CD4-positive, CD25-positive, alpha-beta regulatory T cell (primary cell): ENCODE measurements around the gene OR11A1. TPM values are rescaled to one million over a fixed set of nuclear protein-coding genes. Genes with fewer than 3 reads are reported as not detected.

ENCODE experiments used
- ATAC-seq, 2 donors: fragments of 150-1000 bp; cut with Tn5 transposase; one replicate each; pipeline ENCODE4 v1.10.0; 2021; ENCODE audit warnings: low read depth in 2 of 2, moderate number of reproducible peaks in 2 of 2, moderate library complexity in 1 of 2
- DNase-seq, 3 donors: peaks; one replicate each; pipeline versions ENCODE4 v3.0.0 to v3.0.0-alpha.2; 2012 to 2022; ENCODE audit warnings: mixed read lengths in 1 of 3
- H3K27ac ChIP-seq: one replicate; pipeline ENCODE4 v1.7.0; 2013; ENCODE audit warnings: mild to moderate bottlenecking, low read length; ENCODE audit not compliant: insufficient read depth, poor library complexity, severe bottlenecking
- H3K27me3 ChIP-seq: one replicate; pipeline ENCODE4 v1.7.0; 2013; ENCODE audit warnings: low read length; ENCODE audit not compliant: control insufficient read depth, insufficient read depth
- H3K36me3 ChIP-seq: one replicate; pipeline ENCODE4 v1.7.0; 2013; ENCODE audit warnings: mild to moderate bottlenecking, low read length, moderate library complexity; ENCODE audit not compliant: control insufficient read depth, insufficient read depth
- H3K4me1 ChIP-seq: 2 replicates; pipeline ENCODE4 v1.7.0; 2013; ENCODE audit warnings: mild to moderate bottlenecking, low read length; ENCODE audit not compliant: insufficient read depth, control insufficient read depth, poor library complexity, severe bottlenecking
- H3K4me3 ChIP-seq: one replicate; pipeline ENCODE4 v1.7.0; 2013; ENCODE audit warnings: low read depth, mild to moderate bottlenecking, low read length, moderate library complexity
- H3K9me3 ChIP-seq, 2 experiments: 1 replicate in 1 of 2; 2 replicates in 1 of 2; pipeline ENCODE4 v1.7.0; 2013; ENCODE audit warnings: low read length in 2 of 2, mild to moderate bottlenecking in 1 of 2, moderate library complexity in 1 of 2; ENCODE audit not compliant: control insufficient read depth in 2 of 2
- H3K27ac Mint-ChIP-seq, 3 donors: one replicate each; pipeline ENCODE4 v1.8.0; 2020 to 2022; ENCODE audit warnings: mild to moderate bottlenecking in 3 of 3, mixed read lengths in 3 of 3, moderate library complexity in 2 of 3
- H3K27me3 Mint-ChIP-seq: one replicate; pipeline ENCODE4 v1.8.0; 2022; ENCODE audit warnings: mild to moderate bottlenecking, mixed read lengths
- H3K36me3 Mint-ChIP-seq: one replicate; pipeline ENCODE4 v1.8.0; 2020; ENCODE audit warnings: mixed read lengths
- H3K4me1 Mint-ChIP-seq, 4 donors: one replicate each; pipeline ENCODE4 v1.8.0; 2020 to 2022; ENCODE audit warnings: mixed read lengths in 4 of 4, mild to moderate bottlenecking in 1 of 4
- H3K4me3 Mint-ChIP-seq, 4 donors: one replicate each; pipeline ENCODE4 v1.8.0; 2020 to 2022; ENCODE audit warnings: mild to moderate bottlenecking in 4 of 4, mixed read lengths in 4 of 4, moderate library complexity in 3 of 4
- H3K9me3 Mint-ChIP-seq, 7 donors: one replicate each; pipeline ENCODE4 v1.8.0; 2020 to 2022; ENCODE audit warnings: mixed read lengths in 7 of 7, mild to moderate bottlenecking in 3 of 7, moderate library complexity in 2 of 7
- polyA plus RNA-seq, 4 donors: library from polyadenylated mRNA; unstranded; fragments of 300-500 nt; fragmentation: Illumina TruSeq; gene quantifications; one replicate each; pipeline ENCODE4 v1.2.3, GENCODE V29; 2021
- total RNA-seq: library from RNA; stranded (reverse); gene quantifications from one replicate; pipeline ENCODE4 v1.2.3, GENCODE V29; 2022

The OR11A1 gene
- total and polyA plus RNA-seq, 5 donors from 2014 or later: not detected

DNA sequence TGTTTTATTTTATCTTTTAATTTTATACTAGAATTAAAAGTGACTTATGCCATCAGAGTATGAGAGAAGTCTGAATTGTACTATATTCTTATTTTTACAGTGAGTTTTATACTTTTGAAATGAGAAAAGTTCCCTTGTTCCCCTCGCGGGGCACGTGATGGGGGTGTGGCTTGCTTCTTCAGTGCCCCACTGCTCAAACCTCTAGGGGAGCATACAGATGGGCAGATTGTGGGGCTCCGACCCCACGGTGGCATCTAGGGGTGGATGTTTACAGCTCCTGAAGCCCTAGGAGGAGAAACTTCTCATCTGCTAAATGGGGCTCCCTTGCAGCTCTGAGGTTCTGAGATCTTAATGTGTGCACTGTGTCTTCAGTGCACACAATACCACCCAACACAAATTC, 42.8 kb upstream of the OR11A1 start:
- H3K27me3 ChIP-seq: peaks cover 21% of the 10 kb centered on the region
- H3K36me3 ChIP-seq: no peaks in the 10 kb centered on the region
- Mint-ChIP-seq H3K4me1 (no peaks in the 10 kb centered on the region), H3K27ac (no peak overlapping the region), H3K36me3 (no peaks in the 10 kb centered on the region), H3K27me3 (peaks cover 18% of the 10 kb centered on the region), H3K9me3 (no peaks in the 10 kb centered on the region), H3K4me3 (no peak overlapping the region)
- DNase-seq: no peak
- no peaks in the 10 kb centered on the region for H3K4me1 ChIP-seq
- no peak overlapping the region for H3K27ac ChIP-seq
- ATAC-seq: no peak
- no peak overlapping the region for H3K4me3 ChIP-seq
- H3K9me3 ChIP-seq: no peaks in the 10 kb centered on the region

DNA sequence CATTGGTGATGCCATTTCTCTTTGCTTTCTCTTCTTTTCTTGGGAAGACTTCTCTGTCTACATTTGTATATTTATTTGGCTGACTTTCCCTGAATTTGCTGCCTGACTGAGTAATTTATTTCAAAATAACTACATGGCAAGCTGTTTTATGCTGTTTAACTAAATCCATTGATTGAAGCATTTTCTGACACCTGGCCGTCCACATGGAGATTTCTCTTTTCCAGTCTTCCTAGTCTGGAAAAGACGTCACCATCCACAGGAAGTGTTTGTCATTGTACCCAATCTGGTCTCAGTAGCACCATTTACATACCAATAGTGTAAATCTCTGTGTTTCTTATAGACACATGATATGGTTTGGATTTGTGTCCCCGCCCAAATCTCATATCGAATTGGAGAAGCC, 40.1 kb upstream of the OR11A1 start:
- no peak overlapping the region for H3K4me3 ChIP-seq
- no peak overlapping the region for H3K4me3 Mint-ChIP-seq
- H3K4me1 ChIP-seq: no peaks in the 10 kb centered on the region
- H3K9me3 ChIP-seq: no peaks in the 10 kb centered on the region
- H3K4me1 Mint-ChIP-seq: no peaks in the 10 kb centered on the region
- no peaks in the 10 kb centered on the region for H3K36me3 ChIP-seq
- no peaks in the 10 kb centered on the region for H3K36me3 Mint-ChIP-seq
- DNase-seq (no peak), ATAC-seq (no peak)
- no peaks in the 10 kb centered on the region for H3K9me3 Mint-ChIP-seq
- H3K27ac Mint-ChIP-seq: no peak overlapping the region
- H3K27me3 ChIP-seq: peaks cover 24% of the 10 kb centered on the region
- peaks cover 16% of the 10 kb centered on the region for H3K27me3 Mint-ChIP-seq
- H3K27ac ChIP-seq: no peak overlapping the region

DNA sequence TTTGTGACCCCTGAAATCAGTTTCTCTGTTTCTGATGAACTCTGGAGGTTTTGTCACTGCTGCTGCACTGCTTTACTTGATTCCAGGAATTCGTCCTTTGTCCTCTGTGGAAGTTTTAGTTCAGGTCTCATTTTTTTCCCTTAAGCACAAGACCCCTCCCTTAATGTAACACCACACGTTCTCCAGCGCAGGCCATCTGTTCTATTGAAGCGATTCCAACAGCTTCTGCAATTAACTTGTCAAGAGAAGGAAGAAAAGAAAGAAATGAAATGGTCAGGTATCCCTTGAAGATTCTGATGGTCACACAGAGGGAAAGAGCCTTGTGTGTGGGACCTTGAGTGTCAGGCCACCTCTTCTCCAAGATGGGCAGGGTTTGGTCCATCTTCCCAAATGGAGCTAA, 38.7 kb upstream of the OR11A1 start:
- DNase-seq (no peak), ATAC-seq (no peak)
- H3K27ac ChIP-seq: no peak overlapping the region
- H3K9me3 ChIP-seq: no peaks in the 10 kb centered on the region
- H3K36me3 ChIP-seq: no peaks in the 10 kb centered on the region
- no peaks in the 10 kb centered on the region for H3K4me1 ChIP-seq
- peaks cover 23% of the 10 kb centered on the region for H3K27me3 ChIP-seq
- Mint-ChIP-seq H3K4me1 (no peaks in the 10 kb centered on the region), H3K36me3 (no peaks in the 10 kb centered on the region), H3K4me3 (no peak overlapping the region), H3K27ac (no peak overlapping the region), H3K27me3 (peaks cover 20% of the 10 kb centered on the region), H3K9me3 (no peaks in the 10 kb centered on the region)
- no peak overlapping the region for H3K4me3 ChIP-seq

DNA sequence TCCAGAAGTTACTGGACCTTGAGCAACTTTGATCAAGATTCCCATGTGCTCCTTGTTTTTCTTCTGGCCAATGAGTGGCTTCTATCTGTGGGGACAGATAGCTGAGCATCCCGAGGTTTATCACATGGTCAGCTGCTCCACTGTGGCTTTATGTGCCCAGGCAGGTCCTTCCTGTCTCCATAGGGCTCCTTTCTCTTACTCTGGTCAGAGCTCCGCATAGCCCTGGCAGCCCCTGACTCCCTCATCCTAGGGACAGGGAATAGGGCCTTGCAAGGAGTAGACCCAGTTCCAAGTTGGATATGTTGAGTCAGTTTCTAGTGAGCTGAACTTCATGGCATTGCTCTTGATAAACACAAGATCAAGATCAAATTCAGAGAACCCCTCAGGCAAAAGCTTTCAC, 37.3 kb upstream of the OR11A1 start:
- Mint-ChIP-seq H3K27me3 (peaks cover 19% of the 10 kb centered on the region), H3K4me3 (no peak overlapping the region), H3K36me3 (no peaks in the 10 kb centered on the region), H3K4me1 (no peaks in the 10 kb centered on the region), H3K9me3 (no peaks in the 10 kb centered on the region), H3K27ac (no peak overlapping the region)
- H3K36me3 ChIP-seq: no peaks in the 10 kb centered on the region
- no peak overlapping the region for H3K4me3 ChIP-seq
- H3K27me3 ChIP-seq: peaks cover 23% of the 10 kb centered on the region
- H3K4me1 ChIP-seq: no peaks in the 10 kb centered on the region
- DNase-seq (no peak), ATAC-seq (no peak)
- no peaks in the 10 kb centered on the region for H3K9me3 ChIP-seq
- H3K27ac ChIP-seq: no peak overlapping the region

DNA sequence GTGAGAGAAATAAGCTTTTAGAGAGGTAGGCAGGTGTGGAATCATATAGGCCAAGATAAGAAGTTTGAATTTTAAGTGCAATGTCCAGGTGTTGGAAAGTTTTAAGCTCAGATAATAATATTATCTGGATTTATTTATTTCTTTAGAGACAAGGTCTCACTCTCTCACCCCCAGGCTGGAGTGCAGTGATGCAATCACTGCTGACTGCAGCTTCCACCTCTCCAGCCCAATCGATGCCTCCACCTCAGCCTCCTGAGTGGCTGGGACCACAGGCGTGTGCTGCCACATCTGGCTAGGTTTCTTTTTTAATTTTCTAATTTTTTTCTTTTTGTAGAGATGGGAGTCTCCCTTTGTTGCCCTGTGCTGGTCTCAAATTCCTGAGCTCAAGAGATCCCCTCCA, 36.4 kb upstream of the OR11A1 start:
- no peaks in the 10 kb centered on the region for H3K4me1 Mint-ChIP-seq
- no peak overlapping the region for H3K4me3 Mint-ChIP-seq
- Histone ChIP-seq H3K4me1 (no peaks in the 10 kb centered on the region), H3K36me3 (no peaks in the 10 kb centered on the region), H3K27ac (no peak overlapping the region), H3K4me3 (no peak overlapping the region), H3K9me3 (no peaks in the 10 kb centered on the region), H3K27me3 (peaks cover 23% of the 10 kb centered on the region)
- ATAC-seq (no peak), DNase-seq (no peak)
- H3K36me3 Mint-ChIP-seq: no peaks in the 10 kb centered on the region
- H3K27me3 Mint-ChIP-seq: peaks cover 13% of the 10 kb centered on the region
- H3K9me3 Mint-ChIP-seq: no peaks in the 10 kb centered on the region
- H3K27ac Mint-ChIP-seq: no peak overlapping the region

DNA sequence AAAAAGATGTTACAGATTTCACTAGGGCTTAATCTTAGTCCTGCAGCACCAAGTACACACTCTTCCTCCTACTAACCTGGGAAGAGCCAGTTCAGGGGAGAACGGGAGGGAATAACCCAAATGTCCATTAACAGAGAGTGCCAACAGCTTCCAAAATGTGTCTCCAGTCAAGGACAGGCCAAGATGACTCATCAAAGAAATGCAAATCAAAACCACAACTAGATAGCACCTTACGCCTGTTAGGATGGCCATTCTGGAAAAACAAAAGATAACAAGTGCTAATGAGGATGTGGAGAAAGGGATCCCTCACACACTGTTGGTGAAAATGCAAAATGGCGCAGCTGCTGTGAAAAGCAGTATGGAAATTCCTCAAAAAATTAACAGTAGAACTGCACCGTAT, 34.7 kb upstream of the OR11A1 start:
- H3K4me1 ChIP-seq: no peaks in the 10 kb centered on the region
- no peak overlapping the region for H3K27ac Mint-ChIP-seq
- peaks cover 20% of the 10 kb centered on the region for H3K27me3 ChIP-seq
- no peaks in the 10 kb centered on the region for H3K4me1 Mint-ChIP-seq
- no peak overlapping the region for H3K27ac ChIP-seq
- DNase-seq (no peak), ATAC-seq (no peak)
- no peaks in the 10 kb centered on the region for H3K36me3 ChIP-seq
- no peaks in the 10 kb centered on the region for H3K9me3 Mint-ChIP-seq
- H3K36me3 Mint-ChIP-seq: no peaks in the 10 kb centered on the region
- H3K27me3 Mint-ChIP-seq: peaks cover 17% of the 10 kb centered on the region
- H3K9me3 ChIP-seq: no peaks in the 10 kb centered on the region
- no peak overlapping the region for H3K4me3 Mint-ChIP-seq
- H3K4me3 ChIP-seq: no peak overlapping the region

DNA sequence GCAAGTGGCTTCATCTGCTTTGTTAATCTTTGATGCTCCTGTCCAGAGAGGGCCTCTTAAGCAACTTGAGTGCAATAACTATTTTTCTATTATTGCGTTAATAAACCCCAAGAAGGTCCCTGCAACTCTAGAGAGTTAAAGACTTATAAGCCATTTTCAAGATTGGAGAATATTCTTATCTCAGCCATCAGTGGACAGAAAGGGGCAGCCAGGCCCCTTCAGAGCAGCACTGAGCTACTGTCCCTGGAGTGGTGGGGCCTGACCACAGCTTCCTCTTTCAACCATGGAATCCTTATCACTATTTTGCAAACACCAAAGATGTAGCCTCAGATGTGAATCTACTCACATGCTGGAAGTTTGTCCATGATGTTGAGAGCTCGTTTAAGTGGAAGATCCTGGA, 33.7 kb upstream of the OR11A1 start:
- H3K27me3 Mint-ChIP-seq: peaks cover 24% of the 10 kb centered on the region

DNA sequence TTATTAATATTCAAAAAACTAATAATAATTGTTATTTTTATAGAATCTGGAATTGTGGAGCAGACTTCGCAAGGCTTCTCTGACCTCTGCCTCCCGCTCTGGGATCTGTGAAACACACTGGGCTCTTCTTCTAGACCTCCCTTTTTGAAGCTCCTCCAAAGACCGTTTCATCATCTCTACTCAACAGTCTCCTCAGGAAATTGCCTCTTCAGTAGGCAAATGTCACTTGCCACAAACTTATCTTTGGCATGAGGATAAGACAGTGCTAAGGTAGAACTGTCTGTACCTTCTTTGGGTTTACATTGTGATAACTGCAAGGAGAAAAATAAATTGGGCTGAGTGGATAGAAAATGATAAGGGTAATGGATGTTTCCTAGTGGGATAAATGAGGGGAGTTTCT, 33.2 kb upstream of the OR11A1 start:
- H3K27ac Mint-ChIP-seq: no peak overlapping the region
- H3K4me1 Mint-ChIP-seq: no peaks in the 10 kb centered on the region
- H3K36me3 Mint-ChIP-seq: no peaks in the 10 kb centered on the region

More for the DNA sequence above, 33.7 kb upstream of the OR11A1 start:
- no peak for ATAC-seq
- Histone ChIP-seq H3K9me3 (no peaks in the 10 kb centered on the region), H3K4me1 (no peaks in the 10 kb centered on the region), H3K27ac (no peak overlapping the region), H3K27me3 (peaks cover 13% of the 10 kb centered on the region), H3K4me3 (no peak overlapping the region), H3K36me3 (no peaks in the 10 kb centered on the region)
- DNase-seq: no peak
- H3K4me1 Mint-ChIP-seq: no peaks in the 10 kb centered on the region
- no peak overlapping the region for H3K4me3 Mint-ChIP-seq
- no peaks in the 10 kb centered on the region for H3K9me3 Mint-ChIP-seq
- no peak overlapping the region for H3K27ac Mint-ChIP-seq
- no peaks in the 10 kb centered on the region for H3K36me3 Mint-ChIP-seq

More for the DNA sequence above, 33.2 kb upstream of the OR11A1 start:
- Mint-ChIP-seq H3K9me3 (no peaks in the 10 kb centered on the region), H3K27me3 (peaks cover 26% of the 10 kb centered on the region), H3K4me3 (no peak overlapping the region)
- H3K27me3 ChIP-seq: peaks cover 15% of the 10 kb centered on the region
- no peaks in the 10 kb centered on the region for H3K4me1 ChIP-seq
- no peaks in the 10 kb centered on the region for H3K36me3 ChIP-seq
- H3K4me3 ChIP-seq: no peak overlapping the region
- ATAC-seq (no peak), DNase-seq (no peak)
- H3K27ac ChIP-seq: no peak overlapping the region
- no peaks in the 10 kb centered on the region for H3K9me3 ChIP-seq
